ENCODE results near the gene ATL1. TPM values are rescaled to one million over a fixed set of nuclear protein-coding genes. Genes with fewer than 3 reads are reported as not detected.

The ATL1 gene
- total and polyA plus RNA-seq, 2 of the 4 experiments (the other 2 are of a cell fraction) = 6.0 to 12.2 TPM

- H3K79me1 ChIP-seq (ENCODE audit: low read depth in 1 of 2, low read length in 2 of 2) = peaks cover 5 to 7% of the 10 kb centered on the region in 2 experiments; a peak in 1 of 4 replicates
- no peaks in the 10 kb centered on the region for H3K9me1 ChIP-seq (ENCODE audit: insufficient read depth, low read length)
- peaks cover 15% of the 10 kb centered on the region for H3K9me3 ChIP-seq (ENCODE audit: control insufficient read depth, insufficient read depth, low read length)
- ChIA-PET CTCF (interaction anchor here (1.7 kb wide), 1 partner anchor 10 kb away, joined by 4 read pairs; no protein-coding TSS in a partner anchor), POLR2A (ENCODE audit: unreplicated experiment) (no interaction called here)
- no peaks in the 10 kb centered on the region for H3K27me3 ChIP-seq (ENCODE audit: control insufficient read depth, insufficient read depth, low read length)
- intact Hi-C loops (cut with micrococcal nuclease) (loop anchor here (10.0 kb wide), 1 partner anchor 471 kb away; no protein-coding TSS in a partner anchor), dilution Hi-C loops (cut with HindIII; ENCODE audit: low sequenced_read_pairs, unreplicated experiment) (no loop called here), in situ Hi-C loops (cut with MboI; ENCODE audit: low sequenced_read_pairs) (no loop called here)
- no peak overlapping the region for H4K5ac ChIP-seq (ENCODE audit: low read depth, low read length)
- H3K23ac ChIP-seq (ENCODE audit: low read depth, low read length) = no peak overlapping the region
- ATAC-seq (ENCODE audit: low read depth) (no peak), DNase-seq (no peak)
- no peak overlapping the region for H2AFZ ChIP-seq (replicated peaks; ENCODE audit: low read length, poor library complexity)
- H3K4ac ChIP-seq (ENCODE audit: low read depth, low read length) = no peak overlapping the region
- no peak overlapping the region; the same call in 1 of the 2 replicates for H3K14ac ChIP-seq (replicated peaks; ENCODE audit: low read depth, low read length)
- no peak overlapping the region for H3K18ac ChIP-seq (ENCODE audit: low read depth, low read length)
- H2BK5ac ChIP-seq (ENCODE audit: low read depth, low read length, poor library complexity, severe bottlenecking) = no peak overlapping the region
- H3K4me3 ChIP-seq (ENCODE audit: insufficient read depth, low read depth, low read length) = no peak overlapping the region
- no TSS peak for BruUV-seq (replicated peaks)
- no peak overlapping the region for H3K9ac ChIP-seq (ENCODE audit: low read depth, low read length)
- H4K91ac ChIP-seq (ENCODE audit: insufficient read depth, low read depth, low read length) = no peak overlapping the region
- H3K27ac ChIP-seq (ENCODE audit: insufficient read depth, low read length) = no peak overlapping the region
- no CpG with 5 or more reads among the region's 2 CpGs for WGBS, 2 experiments (ENCODE audit: extremely low coverage in 2 of 2, insufficient read length in 1 of 2)
- H3K56ac ChIP-seq (ENCODE audit: extremely low read depth, insufficient read depth, low read length) = no peak overlapping the region
- no peaks in the 10 kb centered on the region for H3K36me3 ChIP-seq (ENCODE audit: control insufficient read depth, insufficient read depth, low read length)
- H4K20me1 ChIP-seq (ENCODE audit: insufficient read depth, low read length) = no peaks in the 10 kb centered on the region
- no peak overlapping the region for H2AK9ac ChIP-seq (replicated peaks; ENCODE audit: low read depth, low read length, poor library complexity)
- peaks cover 2% of the 10 kb centered on the region; the same call in 1 of the 2 replicates for H3K4me1 ChIP-seq (ENCODE audit: control insufficient read depth, insufficient read depth, low read length)
- no peak overlapping the region for H2BK20ac ChIP-seq (ENCODE audit: low read depth, low read length)
- TF ChIP-seq CTCF (conservative IDR thresholded peaks at IDR 0.05; ENCODE audit: low read depth, low read length) (no peak), BHLHE40 (IDR thresholded peaks at IDR 0.05; ENCODE audit: low read depth, low read length) (no peak), ELK1 (IDR thresholded peaks at IDR 0.05; ENCODE audit: borderline replicate concordance, low read depth, low read length) (no peak), RFX5 (IDR thresholded peaks at IDR 0.05; ENCODE audit: low read depth, low read length) (no peak), RCOR1 (IDR thresholded peaks at IDR 0.05; ENCODE audit: insufficient replicate concordance, low read length) (no peak), RAD21 (IDR thresholded peaks at IDR 0.05; ENCODE audit: low read length) (no peak), NFE2L2 (IDR thresholded peaks at IDR 0.05; ENCODE audit: low read depth, low read length) (no peak), CHD1 (IDR thresholded peaks at IDR 0.05; ENCODE audit: low read depth, low read length) (no peak), MXI1 (IDR thresholded peaks at IDR 0.05; ENCODE audit: borderline replicate concordance, low read depth, low read length) (no peak), FOS (IDR thresholded peaks at IDR 0.05; ENCODE audit: low read depth, low read length) (no peak), POLR2A (IDR thresholded peaks at IDR 0.05; ENCODE audit: low read depth, low read length) (no peak), CEBPB (IDR thresholded peaks at IDR 0.05; ENCODE audit: low read depth, low read length) (no peak), USF2 (IDR thresholded peaks at IDR 0.05; ENCODE audit: low read depth, low read length) (no peak), SMC3 (IDR thresholded peaks at IDR 0.05; ENCODE audit: low read depth, low read length) (no peak)
- H2BK120ac ChIP-seq (ENCODE audit: low read depth, low read length) = no peak overlapping the region
- no peak overlapping the region for H4K8ac ChIP-seq (ENCODE audit: low read depth in 2 of 2, low read length in 2 of 2)
- H2BK15ac ChIP-seq (ENCODE audit: low read depth, low read length) = no peak overlapping the region
- no peak overlapping the region for H3K4me2 ChIP-seq (ENCODE audit: low read depth, low read length)
- no peak overlapping the region for H2AK5ac ChIP-seq (ENCODE audit: low read depth, low read length)
Observed at GRCh38 chr14:50573862-50574261, 13.9 kb downstream of the ATL1 start.

All from IMR-90 (cell line).